RCC 7860 (cell line): Measurements from ENCODE around the gene SLC9A5.

Source experiments
- DNase-seq: peaks from one replicate; pipeline ENCODE4 v3.0.0-alpha.2; 2015; ENCODE audit warnings: low spot score
- FAIRE-seq: peaks from 2 replicates; lab custom pipeline; 2012; peaks lifted over from hg19 to GRCh38; lab: Jason Lieb, UNC

SLC9A5 gene

GRCh38 chr16:67280090-67281015 lies 31.6 kb downstream of the SLC9A5 start:
- no peak for FAIRE-seq
- no peak for DNase-seq

GRCh38 chr16:67281536-67282446 lies 33.0 kb downstream of the SLC9A5 start:
- no peak for FAIRE-seq
- DNase-seq, result no peak

- FAIRE-seq (no peak), DNase-seq (no peak)
Observed at GRCh38 chr16:67282447-67282805, 33.6 kb downstream of the SLC9A5 start.

- DNase-seq (peak; percentile 37), FAIRE-seq (no peak)
Observed at GRCh38 chr16:67283039-67283825, 34.5 kb downstream of the SLC9A5 start.

- DNase-seq (no peak), FAIRE-seq (no peak)
Observed at GRCh38 chr16:67283826-67284555, 35.2 kb downstream of the SLC9A5 start.

- FAIRE-seq (no peak), DNase-seq (no peak)
Observed at GRCh38 chr16:67284699-67285646, 36.2 kb downstream of the SLC9A5 start.

- DNase-seq (no peak), FAIRE-seq (no peak)
Observed at GRCh38 chr16:67286441-67287235, 37.9 kb downstream of the SLC9A5 start.

GRCh38 chr16:67287960-67288359 lies 39.2 kb downstream of the SLC9A5 start:
- FAIRE-seq, result no peak
- no peak for DNase-seq

GRCh38 chr16:67291461-67291860 lies 42.7 kb downstream of the SLC9A5 start:
- DNase-seq (no peak), FAIRE-seq (no peak)

GRCh38 chr16:67294171-67294757 lies 45.5 kb downstream of the SLC9A5 start:
- DNase-seq (no peak), FAIRE-seq (no peak)

- DNase-seq (no peak), FAIRE-seq (no peak)
Observed at GRCh38 chr16:67294938-67295361, 46.2 kb downstream of the SLC9A5 start.

- FAIRE-seq (no peak), DNase-seq (no peak)
Observed at GRCh38 chr16:67296420-67296819, 47.6 kb downstream of the SLC9A5 start.

GRCh38 chr16:67298277-67298676 lies 49.5 kb downstream of the SLC9A5 start:
- no peak for DNase-seq
- no peak for FAIRE-seq

- FAIRE-seq (no peak), DNase-seq (no peak)
Observed at GRCh38 chr16:67299269-67299668, 50.5 kb downstream of the SLC9A5 start.

- no peak for FAIRE-seq
- no peak for DNase-seq
Observed at GRCh38 chr16:67301080-67301782, 52.5 kb downstream of the SLC9A5 start.

GRCh38 chr16:67302076-67302475 lies 53.3 kb downstream of the SLC9A5 start:
- no peak for FAIRE-seq
- no peak for DNase-seq

GRCh38 chr16:67302970-67303369 lies 54.2 kb downstream of the SLC9A5 start:
- DNase-seq (no peak), FAIRE-seq (no peak)
